GM21423 (cell line): ENCODE measurements around the gene NDC1.
"Not testable (repeated sequence)": the region's sequence is repeated elsewhere in the genome, so short reads cannot be mapped to it uniquely, and the experiment has no call there.

Experiments used
- ATAC-seq: cut with Tn5 transposase; IDR thresholded peaks from one replicate; pipeline ENCODE4 v1.9.1; 2021; ENCODE audit warnings: mild to moderate bottlenecking, moderate library complexity; ENCODE audit not compliant: unreplicated experiment

Gene NDC1

DNA sequence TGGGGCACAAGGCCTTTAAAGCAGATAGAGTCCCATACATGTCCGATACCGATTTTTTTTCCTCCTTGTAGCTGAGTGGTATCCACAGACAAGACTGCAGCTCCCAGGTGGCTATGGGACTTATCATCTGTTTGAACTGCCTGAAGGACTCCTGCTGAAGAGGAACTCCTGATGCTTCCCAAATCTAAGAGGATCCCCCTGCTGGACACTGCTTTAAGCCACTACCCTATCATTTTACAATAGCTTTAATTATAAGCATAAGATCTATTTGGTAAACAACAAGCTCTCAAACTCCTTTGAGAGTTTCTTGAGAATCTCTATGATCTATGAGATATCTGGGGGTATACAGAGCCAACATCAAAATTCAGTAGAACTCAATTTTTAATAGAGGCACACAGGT lies 11.7 kb downstream of the NDC1 start:
- no peak for ATAC-seq

DNA sequence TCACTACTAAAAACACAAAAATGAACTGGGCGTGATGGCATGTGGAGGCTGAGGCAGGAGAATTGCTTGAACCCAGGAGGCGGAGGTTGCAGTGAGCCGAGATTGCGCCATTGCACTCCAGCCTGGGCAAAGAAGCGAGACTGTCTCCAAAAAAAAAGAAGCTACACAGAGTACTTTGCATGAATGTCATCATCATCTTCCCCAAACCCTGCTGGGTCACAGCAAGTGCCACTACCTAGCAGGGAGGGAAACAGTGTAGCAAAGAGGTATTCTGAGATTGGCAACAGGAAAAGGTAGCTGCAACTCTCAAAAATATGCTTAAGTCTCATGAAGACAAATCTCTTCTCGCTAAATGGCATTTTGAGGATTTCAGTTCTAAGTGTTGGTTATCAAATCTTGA lies 12.8 kb downstream of the NDC1 start:
- ATAC-seq = no peak

DNA sequence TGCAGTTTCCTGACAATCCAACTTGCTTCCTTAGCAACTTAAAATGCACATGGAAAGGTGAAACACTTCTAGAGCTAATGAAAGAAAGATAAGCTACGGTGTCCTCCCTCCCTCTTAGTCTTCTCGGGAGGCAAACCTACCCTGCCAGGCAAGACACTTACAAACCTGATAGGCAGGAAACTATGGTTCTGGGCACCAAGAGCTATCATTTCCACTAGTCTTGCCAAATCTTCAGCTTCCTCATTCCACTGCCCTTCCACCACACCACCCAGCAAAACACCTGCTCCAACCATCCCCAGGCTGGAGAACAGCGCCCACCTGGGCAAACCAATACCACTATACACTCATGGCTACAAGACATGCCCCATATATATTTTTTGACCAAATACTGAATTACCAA lies 15.2 kb downstream of the NDC1 start:
- no peak for ATAC-seq

DNA sequence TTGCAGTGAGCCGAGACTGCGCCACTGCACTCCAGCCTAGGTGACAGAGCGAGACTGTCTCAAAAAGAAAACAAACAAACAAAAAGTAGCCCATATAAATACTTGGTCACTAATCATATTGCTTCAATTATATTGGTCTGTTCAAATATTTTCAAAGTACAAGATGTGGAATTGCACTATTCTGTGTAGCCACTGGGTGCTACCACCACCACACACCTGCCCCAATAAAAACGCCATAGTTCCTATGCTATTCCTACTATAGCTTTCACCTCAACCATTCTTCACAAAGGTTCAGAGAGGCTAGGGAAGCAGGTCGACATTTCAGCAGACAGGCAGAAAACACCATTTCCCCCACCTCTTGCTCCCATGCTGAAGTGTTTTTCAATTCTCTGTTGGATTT lies 16.7 kb downstream of the NDC1 start:
- ATAC-seq = no peak

DNA sequence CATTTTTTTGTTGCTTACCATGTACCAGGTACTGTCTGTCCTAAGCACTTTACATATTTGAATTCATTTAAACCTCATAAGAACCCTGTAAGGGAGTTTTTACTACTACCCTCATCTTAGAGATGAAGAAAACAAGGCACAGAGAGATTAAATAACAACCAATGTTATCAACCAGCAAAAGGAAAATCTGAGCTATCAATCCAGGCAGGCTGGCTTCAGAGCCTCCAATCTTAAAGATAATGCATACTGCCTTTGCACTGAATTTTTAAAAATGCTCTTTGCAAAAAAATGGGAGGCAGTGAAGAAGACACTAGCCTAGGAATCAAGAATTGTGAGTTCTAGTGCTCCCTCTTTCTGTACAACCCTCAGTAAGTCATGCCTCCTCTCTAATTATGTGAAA lies 18.7 kb downstream of the NDC1 start:
- no peak for ATAC-seq

DNA sequence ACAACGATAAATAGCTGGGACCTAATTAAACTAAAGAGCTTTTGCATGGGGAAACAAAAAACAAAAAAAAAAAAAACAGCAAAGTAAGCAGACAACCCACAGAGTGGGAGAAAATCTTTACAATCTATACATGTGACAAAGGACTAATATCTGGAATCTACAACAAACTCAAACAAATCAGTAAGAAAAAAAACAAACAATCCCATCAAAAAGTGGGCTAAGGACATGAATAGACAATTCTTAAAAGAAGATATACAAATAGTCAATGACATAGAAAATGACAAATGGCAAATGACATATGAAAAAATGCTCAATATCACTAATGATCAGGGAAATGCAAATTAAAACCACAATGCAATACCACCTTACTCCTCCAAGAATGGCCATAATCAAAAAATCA lies 21.5 kb downstream of the NDC1 start:
- ATAC-seq = not testable (repeated sequence)

DNA sequence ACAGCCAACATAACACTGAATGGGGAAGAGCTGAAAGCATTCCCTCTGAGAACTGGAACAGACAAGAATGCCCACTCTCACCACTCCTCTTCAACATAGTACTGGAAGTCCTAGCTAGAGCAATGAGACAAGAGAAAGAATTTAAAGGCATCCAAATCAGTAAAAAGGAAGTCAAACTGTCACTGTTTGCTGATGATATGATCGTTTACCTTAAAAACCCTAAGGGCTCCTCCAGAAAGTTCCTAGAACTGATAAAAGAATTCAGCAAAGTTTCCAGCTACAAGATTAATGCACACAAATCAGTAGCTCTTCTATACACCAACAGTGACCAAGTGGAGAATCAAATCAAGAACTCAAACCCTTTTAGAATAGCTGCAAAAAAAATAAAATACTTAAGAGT lies 22.6 kb downstream of the NDC1 start:
- not testable (repeated sequence) for ATAC-seq

DNA sequence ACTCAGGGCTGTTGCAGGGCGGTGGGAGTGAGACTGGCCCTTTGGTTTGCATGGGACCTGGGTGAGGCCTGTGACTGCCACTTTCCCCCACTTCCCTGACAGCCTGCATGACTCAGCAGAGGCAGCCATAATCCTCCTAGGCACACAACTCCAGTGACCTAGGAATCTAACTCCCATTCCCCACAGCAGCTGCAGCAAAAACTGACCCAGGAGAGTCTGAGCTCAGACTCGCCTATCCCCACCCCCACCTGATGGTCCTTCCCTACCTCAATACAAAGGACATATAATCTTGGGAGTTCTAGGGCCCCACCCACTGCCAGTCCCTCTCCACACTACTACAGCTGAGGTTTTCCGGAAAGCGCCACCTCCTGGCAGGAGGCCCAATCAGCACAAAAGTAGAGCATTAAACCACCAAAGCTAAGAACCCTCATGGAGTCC lies 26.7 kb downstream of the NDC1 start:
- no peak for ATAC-seq

DNA sequence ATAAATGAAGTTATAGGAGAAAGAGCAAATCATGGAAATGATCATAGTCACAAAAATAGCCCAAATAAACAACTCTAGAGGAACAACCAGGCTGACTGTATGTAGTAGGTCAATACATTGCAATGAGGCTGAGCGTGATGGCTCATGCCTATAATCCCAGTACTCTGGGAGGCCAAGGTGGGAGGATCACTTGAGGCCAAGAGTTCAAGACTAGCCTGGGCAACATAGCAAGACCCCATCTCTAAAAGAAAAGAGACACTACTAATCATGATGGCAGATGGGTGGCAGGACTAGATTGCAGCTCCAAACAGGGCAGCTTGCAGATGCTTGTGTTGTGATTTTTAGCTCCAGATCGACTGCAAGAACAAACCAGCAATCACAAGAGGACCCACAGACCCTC lies 27.6 kb downstream of the NDC1 start:
- no peak for ATAC-seq

DNA sequence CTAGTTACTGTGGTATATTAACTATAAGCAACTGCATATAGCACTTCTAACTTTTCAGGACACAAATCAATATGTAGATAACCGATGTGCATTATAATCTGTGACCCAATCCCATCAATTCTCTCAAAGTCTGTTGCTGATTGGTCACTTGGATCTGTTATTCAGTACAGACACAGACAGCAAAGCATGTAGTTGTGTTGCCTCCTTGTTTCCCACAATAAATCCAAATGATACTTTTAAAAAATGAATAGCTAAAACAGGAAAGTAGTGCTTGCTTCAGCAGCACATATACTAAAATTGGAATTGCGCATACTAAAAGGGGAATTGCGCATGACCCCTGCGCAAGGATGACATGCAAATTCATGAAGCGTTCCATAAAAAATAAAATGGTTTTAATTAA lies 28.1 kb downstream of the NDC1 start:
- no peak for ATAC-seq

DNA sequence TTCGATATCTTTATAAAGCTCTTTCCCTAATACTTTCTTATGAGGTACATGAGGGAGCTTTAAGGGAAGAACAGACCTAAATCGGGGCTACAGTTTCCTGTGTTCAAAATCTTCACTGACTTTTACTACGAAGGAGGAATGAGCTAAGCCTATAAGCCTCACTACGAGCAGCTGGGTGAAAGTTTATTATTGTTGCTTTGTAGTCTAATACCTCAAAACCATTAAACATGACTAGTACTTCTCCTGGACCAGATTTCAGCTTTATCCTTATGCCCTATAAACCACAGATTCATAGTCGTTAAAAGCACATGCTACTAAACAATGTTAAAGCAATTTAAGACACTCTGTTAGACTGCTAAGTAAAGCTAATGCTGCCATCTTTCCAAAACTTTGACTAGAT lies 30.2 kb downstream of the NDC1 start:
- no peak for ATAC-seq

DNA sequence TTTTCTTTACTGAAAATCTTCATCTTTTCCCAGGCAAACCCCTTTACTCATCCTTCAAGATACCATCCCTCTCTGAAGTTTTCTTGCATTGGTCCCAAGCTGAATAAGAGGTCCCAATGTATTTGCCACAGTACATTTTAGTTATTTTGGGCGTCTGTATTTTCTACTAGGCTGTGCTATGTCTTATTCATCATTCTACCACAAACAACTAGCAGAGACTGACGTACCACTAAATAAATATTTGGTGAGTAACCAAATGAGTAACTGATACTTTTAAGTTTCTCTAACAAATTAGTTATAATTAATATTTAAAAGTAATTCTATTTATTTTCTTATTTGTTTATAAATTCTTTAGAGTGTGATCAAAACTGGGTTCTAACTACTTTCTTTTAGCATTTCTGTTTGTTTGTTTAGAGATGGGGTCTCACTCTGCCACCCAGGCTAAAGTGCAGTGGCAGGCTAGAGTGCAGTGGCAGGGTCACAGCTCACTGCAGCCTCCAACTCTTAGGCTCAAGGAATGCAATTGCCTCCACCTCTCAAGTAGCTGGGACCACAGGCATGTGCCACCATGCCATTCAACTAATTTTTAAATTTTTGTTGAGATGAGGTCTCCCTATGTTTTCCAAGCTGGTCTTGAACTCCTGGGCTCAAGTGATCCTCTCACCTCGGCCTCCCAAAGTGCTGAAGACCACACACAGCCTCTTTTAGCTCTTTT lies 33.1 kb downstream of the NDC1 start:
- no peak for ATAC-seq

DNA sequence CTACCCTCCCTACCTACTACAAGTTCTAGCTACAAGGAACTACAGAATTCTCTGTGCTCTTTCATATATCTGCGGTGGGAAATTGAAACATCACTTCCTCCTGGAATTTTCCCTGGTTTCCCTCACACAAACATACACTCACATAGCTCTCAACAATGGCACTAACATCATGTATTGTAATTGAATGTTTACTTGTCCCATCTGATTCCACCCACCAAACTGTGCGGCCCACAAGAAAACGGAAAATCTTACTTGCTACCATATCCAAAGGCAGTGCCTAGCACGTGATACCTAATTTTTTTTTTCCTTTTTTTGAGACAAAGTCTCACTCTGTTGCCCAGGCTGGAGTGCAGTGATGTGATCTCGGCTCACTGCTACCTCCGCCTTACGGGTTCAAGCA lies 33.9 kb downstream of the NDC1 start:
- no peak for ATAC-seq

DNA sequence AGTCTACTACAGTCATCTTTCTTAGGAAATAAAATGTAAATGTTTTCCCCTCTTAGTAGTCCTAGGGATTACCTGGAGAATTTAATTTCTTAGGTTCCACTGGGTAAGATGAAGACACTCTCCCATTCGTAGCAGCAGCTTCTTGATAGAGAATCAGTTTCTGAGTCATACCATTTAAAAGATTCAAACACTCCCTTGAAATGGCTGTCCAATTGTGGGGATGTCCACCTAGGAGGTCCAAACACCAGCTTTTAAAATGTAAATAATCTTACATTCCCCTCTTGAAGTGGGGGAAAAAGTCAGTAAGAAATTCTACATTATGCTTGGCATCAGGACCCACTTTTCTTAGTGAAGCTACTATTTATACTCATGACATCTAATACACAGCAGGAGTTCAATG lies 37.5 kb downstream of the NDC1 start:
- no peak for ATAC-seq

DNA sequence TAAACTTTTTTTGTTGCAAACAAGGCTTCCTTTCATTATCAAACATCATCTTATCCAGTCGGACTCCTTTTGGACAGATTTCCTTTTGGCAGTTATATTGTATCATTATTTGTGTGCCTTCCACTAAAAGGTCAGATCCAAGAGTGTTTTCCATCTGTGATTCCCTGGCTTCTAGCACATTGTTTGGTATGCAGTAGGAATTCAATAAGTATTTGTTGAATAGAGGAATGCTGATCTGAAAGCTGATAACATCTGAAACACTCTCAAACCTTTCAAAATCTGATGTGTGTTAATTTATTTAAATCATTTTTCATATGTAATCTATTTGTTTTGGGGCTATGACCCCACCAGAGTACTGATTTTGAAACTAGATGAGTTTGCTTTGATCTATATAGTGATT lies 39.0 kb downstream of the NDC1 start:
- no peak for ATAC-seq

DNA sequence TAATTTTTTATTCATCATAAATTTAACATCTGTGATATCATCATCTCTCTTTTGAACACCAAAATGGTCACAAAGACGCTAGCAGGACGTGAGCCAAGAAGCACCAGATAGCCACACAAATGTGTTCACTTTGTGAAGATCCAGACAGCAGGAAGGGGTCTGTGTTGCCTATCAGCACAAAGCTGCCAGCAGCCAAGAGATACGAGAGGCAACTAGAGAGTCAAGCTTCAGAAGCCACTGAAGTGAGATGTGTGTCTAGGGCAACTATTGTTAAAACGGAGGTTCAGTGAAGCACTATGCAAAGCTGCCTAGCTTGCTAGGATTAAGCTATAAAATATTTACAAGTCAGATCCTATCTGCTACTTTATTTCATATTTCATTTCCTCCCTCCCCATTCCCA lies 45.3 kb downstream of the NDC1 start:
- no peak for ATAC-seq

DNA sequence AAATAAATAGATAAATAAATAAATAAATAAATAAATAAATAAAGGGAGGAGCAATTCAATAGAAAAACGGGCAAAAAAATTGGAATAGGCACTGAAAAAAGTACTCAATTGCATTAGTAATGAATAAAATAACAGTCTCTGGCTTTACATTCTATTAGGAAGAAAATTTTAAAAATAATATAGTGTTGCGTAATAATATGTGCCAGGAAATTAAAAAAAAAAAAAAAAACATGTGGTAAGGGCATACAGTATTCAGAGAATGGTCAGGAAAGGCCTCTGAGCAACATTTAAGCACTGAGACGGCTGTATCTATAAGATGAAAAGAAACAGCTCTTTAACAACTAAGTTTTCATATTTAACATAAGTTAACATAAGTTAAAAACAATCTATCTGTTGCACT lies 50.4 kb downstream of the NDC1 start:
- no peak for ATAC-seq

DNA sequence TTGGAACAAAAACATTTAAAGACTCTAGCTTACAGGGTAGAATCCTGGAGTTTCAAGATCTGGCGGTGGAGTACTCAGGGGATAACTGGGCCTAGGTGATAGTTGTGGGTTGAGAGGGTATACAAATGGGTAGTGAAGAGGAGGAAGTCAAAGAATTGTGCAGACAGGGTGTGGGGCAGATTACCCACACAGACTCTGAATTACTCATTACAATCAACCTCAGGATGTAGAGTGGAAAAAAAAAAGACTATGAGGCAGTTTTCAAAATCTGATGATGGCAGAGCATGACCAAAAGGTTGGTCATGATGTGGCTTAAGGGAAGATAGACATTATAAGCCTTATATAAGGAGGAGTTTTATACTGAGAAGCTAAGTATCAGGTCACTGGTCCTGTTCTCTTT lies 55.0 kb downstream of the NDC1 start:
- no peak for ATAC-seq

DNA sequence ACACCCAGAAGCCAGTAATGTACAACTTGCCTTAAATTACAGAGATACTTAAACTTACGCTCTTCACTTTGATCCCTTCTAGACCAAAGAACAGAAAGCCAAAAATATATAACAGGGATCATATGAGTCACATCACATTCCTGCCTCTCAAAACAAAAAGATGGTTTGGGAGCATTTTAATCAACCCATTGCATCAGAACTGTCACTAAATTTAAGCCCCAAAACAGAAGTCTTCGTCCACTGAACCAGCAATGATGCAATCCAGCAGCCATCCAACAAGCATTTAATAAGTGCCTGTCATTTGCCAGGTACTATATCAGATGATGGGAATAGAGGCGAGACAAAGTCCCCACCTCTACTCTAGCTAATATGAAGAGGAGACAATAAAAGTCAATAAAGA lies 56.4 kb downstream of the NDC1 start:
- ATAC-seq = no peak

DNA sequence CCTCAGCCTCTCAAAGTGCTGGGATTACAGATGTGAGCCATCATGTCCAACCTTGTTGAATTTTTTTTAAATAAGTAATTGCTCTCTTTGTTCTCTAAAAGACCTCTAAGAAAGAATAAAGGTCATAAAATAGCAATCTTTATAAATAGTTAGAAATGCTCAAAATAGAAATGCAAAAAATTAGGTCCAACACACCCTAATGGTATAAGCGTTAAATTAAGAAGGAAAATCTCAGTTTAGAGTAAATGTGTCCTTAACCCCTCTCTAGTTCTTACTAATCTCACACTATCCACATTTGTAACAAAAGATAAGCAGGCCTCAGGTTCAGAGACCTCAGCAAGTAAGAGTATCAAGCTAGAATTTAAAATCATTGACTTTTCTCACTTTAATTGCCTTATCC lies 60.8 kb downstream of the NDC1 start:
- ATAC-seq = no peak

DNA sequence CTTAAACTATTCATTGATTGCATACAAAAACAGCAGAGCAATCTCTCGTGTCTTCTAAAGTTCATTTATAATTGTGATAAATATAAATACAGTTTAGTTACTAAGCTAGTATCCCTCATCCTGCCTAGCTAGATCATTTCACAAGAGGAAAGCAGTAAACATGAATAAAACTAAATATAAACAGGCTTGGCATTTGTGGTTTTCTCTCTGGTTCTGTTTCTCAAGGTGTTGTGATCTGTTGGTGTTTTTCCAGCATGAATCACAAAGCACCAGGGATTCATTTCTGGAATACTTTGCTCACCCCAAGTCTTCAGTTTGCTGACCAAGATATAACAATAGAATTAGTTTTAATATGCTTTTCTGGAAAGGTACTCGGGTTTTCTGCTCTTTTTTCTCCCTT lies 66.4 kb downstream of the NDC1 start:
- no peak for ATAC-seq

DNA sequence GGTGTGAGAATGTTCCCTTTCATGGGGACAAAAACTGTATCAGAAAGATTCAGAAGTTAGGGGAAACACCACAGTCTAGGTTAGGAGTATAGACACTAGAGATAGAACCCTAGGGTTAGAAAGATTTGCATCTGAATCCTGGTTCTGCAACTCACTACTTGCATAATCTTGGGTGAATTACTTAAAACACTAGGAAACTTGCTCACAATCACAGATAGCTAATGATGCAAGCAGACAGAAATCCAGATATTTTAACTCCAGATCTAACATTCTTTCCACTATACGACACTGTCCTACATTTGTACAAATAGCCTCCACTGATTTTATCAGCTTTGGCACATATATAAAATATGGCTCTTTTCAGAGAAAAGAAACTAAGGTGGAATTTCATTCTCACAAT lies 68.3 kb downstream of the NDC1 start:
- no peak for ATAC-seq

DNA sequence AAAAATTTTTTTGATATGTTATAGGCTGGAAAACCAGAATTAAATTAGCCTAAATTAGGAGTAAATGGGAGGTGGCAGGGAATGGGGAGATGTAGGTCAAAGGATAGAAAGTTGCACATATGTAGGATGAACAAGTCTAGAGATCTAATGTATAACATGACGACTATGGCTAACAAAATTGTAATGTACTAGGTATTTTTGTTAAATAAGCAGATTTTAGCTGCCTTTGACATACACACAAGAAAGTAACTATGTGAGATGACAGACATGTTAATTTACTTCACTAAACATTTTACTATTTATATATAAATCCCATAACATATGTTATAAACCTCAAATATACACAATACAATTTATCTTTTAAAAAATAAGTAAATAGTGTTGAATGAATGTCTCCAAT lies 68.9 kb downstream of the NDC1 start:
- no peak for ATAC-seq
